GM21723 (cell line): ENCODE results near the gene PKP4.
A peak's percentile ranks its signal among the peaks of the same experiment; 100 is the strongest.

Experiments used
- ATAC-seq: cut with Tn5 transposase; IDR thresholded peaks from one replicate; pipeline ENCODE4 v1.9.1; 2021; ENCODE audit warnings: mild to moderate bottlenecking, moderate library complexity; ENCODE audit not compliant: unreplicated experiment

The PKP4 gene

DNA sequence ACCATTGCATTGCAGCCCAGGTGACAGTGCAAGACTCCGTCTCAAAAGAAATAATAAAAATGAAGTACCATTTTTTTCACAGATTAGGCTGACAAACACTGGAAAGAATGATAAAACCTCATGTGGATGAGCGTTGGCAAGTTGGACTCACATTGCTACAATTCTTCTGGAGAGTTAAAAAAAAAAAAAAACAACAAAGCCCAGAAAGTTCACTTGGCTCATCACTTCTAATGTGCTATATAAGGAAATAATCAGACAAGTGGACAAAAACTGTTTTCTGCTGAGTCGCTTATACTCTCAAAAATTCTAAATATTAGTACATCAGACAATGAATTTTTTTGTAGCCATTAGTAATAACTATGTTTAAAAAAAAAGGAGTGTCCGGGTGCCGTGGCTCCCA, 38.4 kb downstream of the PKP4 start:
- ATAC-seq = no peak

DNA sequence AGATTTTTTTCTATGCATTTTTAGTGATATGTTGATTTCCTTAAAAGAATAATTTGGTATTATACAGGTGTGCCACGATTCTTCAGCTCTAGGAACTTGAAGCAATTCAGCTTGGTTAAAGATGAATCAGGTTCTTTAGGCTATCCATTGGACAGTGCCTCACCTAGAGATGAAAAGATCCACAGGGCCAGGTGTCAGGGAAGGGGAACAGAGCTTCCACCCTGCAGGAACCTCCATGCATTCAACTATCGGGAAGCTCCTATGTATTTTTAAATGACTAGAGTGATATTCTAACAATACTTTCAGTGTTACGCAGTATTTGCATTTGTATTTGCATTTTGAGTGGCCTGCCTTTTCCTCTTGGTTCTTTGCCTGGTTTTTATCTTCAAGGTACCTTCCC, 40.2 kb downstream of the PKP4 start:
- no peak for ATAC-seq

GRCh38 chr2:158497486-158497885, 40.7 kb downstream of the PKP4 start:
- ATAC-seq = no peak

DNA sequence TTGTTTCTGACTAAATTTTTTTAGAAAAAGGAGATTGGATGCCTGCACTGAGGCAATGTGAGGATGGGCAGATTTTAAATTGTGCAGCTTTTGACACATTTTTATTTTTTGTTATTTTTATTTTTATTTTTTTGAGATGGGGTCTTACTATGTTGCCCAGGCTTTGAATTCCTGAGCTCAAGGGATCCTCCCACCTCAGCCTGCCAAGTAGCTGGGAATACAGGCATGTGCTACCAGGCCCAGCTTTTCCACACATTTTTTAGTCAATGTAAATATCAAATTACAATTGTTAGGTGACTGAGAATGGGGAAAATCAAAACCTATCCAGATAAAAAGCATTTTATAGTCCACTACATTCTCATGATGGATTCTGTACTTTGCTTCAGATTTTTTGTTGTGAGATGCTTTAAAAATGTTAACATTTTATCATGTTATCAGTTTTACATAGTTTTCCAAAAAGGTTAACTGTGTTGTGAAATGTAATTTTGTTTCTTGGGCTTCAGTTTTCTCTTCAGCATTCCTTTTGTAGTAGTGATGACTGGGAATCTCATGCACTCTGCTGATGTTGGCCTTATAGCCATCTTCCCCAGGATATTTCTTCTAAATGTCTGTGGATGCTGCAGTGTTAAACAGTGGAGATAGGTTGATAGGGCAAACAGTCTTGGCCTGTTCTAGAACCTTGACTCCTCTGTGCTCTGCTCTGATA, 41.4 kb downstream of the PKP4 start:
- ATAC-seq = no peak

GRCh38 chr2:158498749-158499136, 42.0 kb downstream of the PKP4 start:
- no peak for ATAC-seq

DNA sequence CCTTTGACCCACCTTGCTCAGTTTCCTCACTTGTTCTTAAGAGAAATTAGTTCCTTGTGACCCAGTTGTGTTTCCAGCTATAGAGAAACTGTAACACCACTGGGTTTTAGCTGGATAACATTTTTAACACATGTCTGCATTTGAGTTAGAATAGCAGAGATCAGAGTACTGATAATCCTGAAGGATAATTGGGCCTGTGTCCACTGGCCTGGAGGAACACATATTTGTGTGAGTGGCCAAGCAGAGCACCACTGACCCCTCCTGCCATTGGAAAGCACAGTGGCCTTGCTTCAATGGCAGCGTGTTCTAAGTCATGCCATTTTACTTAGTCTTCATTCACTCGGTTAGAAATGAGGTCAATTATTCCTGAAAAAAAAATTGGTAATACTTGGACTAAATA, 42.6 kb downstream of the PKP4 start:
- ATAC-seq = no peak

DNA sequence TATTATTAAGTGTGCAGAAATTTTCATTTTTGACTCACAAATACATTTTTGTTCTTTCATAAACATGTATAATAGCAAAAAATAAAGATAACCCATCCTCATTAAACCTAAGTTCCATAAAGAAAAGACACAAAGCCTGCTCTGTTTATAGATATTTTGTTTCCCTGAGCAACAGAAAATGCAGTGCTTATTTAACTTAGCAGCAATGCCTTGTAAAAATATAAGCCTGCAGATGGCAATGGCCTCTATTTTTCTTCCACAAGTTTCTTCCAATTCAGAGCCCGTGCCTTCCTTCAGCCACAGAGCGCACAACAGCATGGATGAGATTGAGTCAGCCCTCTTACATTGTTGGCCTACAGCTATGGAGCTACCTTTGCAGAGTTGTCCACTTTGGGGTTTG, 43.6 kb downstream of the PKP4 start:
- ATAC-seq = no peak

GRCh38 chr2:158501301-158501700, 44.5 kb downstream of the PKP4 start:
- ATAC-seq = no peak

- no peak for ATAC-seq
These were observed 46.2 kb downstream of the PKP4 start for GRCh38 chr2:158502974-158503373.

- no peak for ATAC-seq
These were observed 47.3 kb downstream of the PKP4 start for GRCh38 chr2:158504088-158504487.

GRCh38 chr2:158505448-158505934, 48.7 kb downstream of the PKP4 start:
- ATAC-seq = no peak

GRCh38 chr2:158507141-158507540, 50.4 kb downstream of the PKP4 start:
- ATAC-seq = peak; percentile 58

- no peak for ATAC-seq
These were observed 50.9 kb downstream of the PKP4 start for GRCh38 chr2:158507679-158508078.

- ATAC-seq = no peak
These were observed 53.4 kb downstream of the PKP4 start for GRCh38 chr2:158509928-158510797.

DNA sequence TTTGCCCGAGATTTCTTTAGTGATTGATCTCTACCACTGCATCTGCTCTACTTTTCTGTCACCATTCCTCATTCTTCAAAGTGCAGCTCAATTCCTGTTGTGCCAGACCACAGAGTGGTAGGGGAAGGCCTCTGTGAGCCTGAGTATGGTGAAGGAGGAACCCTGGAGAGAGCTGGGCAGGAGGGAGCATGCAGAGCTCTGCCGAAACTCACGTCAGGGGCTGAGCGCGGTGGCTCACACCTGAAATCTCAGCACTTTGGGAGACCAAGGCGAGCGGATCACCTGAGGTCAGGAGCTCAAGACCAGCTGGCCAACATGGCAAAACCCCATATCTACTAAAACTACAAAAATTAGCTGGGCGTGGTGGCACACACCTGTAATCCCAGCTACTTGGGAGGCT, 54.1 kb downstream of the PKP4 start:
- ATAC-seq = no peak

- no peak for ATAC-seq
These were observed 55.0 kb downstream of the PKP4 start for GRCh38 chr2:158511706-158512105.

DNA sequence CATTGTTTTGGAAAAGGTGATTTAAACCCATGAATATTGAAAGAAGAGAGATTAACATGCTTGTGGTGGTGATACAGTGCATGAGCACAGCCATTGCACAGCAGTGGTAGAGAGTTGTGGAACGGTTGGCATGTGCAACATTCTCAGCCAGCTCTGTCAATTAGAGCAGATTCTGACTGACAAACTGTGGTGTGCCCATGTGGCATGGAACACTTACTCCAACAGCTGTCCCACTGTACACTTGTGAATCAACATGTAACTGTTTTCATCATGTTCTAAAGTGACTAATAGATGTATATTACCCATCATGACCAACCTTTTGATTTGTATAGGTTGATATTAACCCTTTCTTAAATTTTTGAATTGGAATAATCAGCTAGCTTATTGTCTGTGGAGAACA, 55.6 kb downstream of the PKP4 start:
- no peak for ATAC-seq

GRCh38 chr2:158513841-158514240, 57.1 kb downstream of the PKP4 start:
- ATAC-seq = no peak

DNA sequence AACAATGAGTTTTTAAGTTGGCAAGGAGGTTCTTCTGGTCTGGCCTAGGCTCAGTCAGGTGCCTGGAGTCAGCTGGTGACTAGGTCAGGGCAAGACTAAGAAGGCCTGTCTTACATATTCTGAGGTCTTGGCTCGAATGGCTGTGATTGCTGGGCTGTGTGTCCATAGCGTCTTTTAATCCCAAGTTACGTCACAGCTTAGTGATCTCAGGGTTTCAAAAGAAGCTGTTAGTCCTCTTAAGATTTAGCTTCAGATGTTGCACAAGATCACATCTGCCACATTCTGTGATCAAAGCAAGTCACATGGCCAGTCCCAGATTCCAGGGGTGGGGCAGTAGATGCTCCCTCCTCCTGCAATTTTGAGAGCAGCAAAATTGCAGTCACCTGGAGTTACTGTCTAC, 61.3 kb downstream of the PKP4 start:
- no peak for ATAC-seq

- ATAC-seq = no peak
These were observed 62.7 kb downstream of the PKP4 start for GRCh38 chr2:158519481-158519880.

GRCh38 chr2:158529379-158530259, 72.9 kb downstream of the PKP4 start:
- no peak for ATAC-seq
